Breast epithelium (tissue), 3 donors: ENCODE data around the gene TNNI3K.

Source experiments
- CTCF ChIP-seq, 3 donors: fragments of 450-650 bp; IDR thresholded peaks; one replicate each; pipeline ENCODE4 v1.5.1; 2016 to 2017; ENCODE audit warnings: antibody characterized with exemption in 3 of 3, mild to moderate bottlenecking in 3 of 3, moderate library complexity in 3 of 3
- POLR2A ChIP-seq: fragments of 450-650 bp; IDR thresholded peaks from one replicate; pipeline ENCODE4 v1.6.1; 2016; ENCODE audit warnings: antibody characterized with exemption, mild to moderate bottlenecking, moderate library complexity
- POLR2AphosphoS5 ChIP-seq, 3 donors: sonication (generic); formaldehyde crosslinking; IDR thresholded peaks; one replicate each; pipeline ENCODE4 v1.6.1; 2017; ENCODE audit warnings: antibody characterized with exemption in 3 of 3

- TF ChIP-seq CTCF (IDR thresholded peaks at IDR 0.05) = no peak
- no peak for TF ChIP-seq POLR2A
- no peak for TF ChIP-seq POLR2AphosphoS5 (IDR thresholded peaks at IDR 0.05)
Measured at GRCh38 chr1:74419611-74420010, 184.4 kb downstream of the TNNI3K start.
